K562 (cell line): ENCODE measurements around the gene CUL1. TPM values are rescaled to one million over a fixed set of nuclear protein-coding genes. Genes with fewer than 3 reads are reported as not detected.
A peak's percentile ranks its signal among the peaks of the same experiment; 100 is the strongest.

ENCODE experiments used
- BRD9 ChIP-seq: fragments of 450-650 bp; IDR thresholded peaks from 2 replicates; pipeline ENCODE4 v1.6.1; 2018; ENCODE audit warnings: low read depth; ENCODE audit not compliant: partially characterized antibody
- HDAC3 ChIP-seq: fragments of 450-650 bp; IDR thresholded peaks from 2 replicates; pipeline ENCODE4 v1.6.1; 2018; ENCODE audit warnings: borderline replicate concordance, mild to moderate bottlenecking, moderate library complexity; ENCODE audit not compliant: partially characterized antibody
- ILF3 ChIP-seq: fragments of 450-650 bp; IDR thresholded peaks from 2 replicates; pipeline ENCODE4 v1.6.1; 2018; ENCODE audit warnings: antibody characterized with exemption, mild to moderate bottlenecking, moderate library complexity, borderline replicate concordance
- KLF13 ChIP-seq: fragments of 450-650 bp; IDR thresholded peaks from 2 replicates; pipeline ENCODE4 v1.6.1; 2016; ENCODE audit warnings: missing genetic modification characterization, low read depth, mild to moderate bottlenecking, missing compliant biosample characterization, moderate library complexity, borderline replicate concordance
- MBD2 ChIP-seq: sonication (generic); IDR thresholded peaks from 2 replicates; pipeline ENCODE4 v1.6.1; 2016; ENCODE audit warnings: low read depth, borderline replicate concordance
- MCM3 ChIP-seq: fragments of 450-650 bp; IDR thresholded peaks from 2 replicates; pipeline ENCODE4 v1.6.1; 2016
- MTA1 ChIP-seq: fragments of 450-650 bp; IDR thresholded peaks from 2 replicates; pipeline ENCODE4 v1.6.1; 2017; ENCODE audit warnings: borderline replicate concordance
- MYNN ChIP-seq, 2 experiments: sonication (generic); formaldehyde crosslinking in 1 of 2; IDR thresholded peaks; 2 replicates each; pipeline versions ENCODE4 v1.5.0 to v1.6.1; 2016 to 2020; ENCODE audit warnings: antibody characterized with exemption in 1 of 2, missing genetic modification reagents in 1 of 2
- PML ChIP-seq: IDR thresholded peaks from 2 replicates; pipeline ENCODE4 v1.6.1; 2012; ENCODE audit warnings: low read length, inconsistent platforms
- POLR2AphosphoS5 ChIP-seq: IDR thresholded peaks from 2 replicates; pipeline ENCODE4 v1.6.1; 2011; ENCODE audit warnings: mild to moderate bottlenecking, low read depth, low read length, moderate library complexity; ENCODE audit not compliant: control insufficient read depth, insufficient read depth
- POLR2B ChIP-seq: fragments of 450-650 bp; IDR thresholded peaks from 2 replicates; pipeline ENCODE4 v1.6.1; 2018; ENCODE audit warnings: low read depth; ENCODE audit not compliant: partially characterized antibody
- TCF3 ChIP-seq: sonication (generic); formaldehyde crosslinking; IDR thresholded peaks from 2 replicates; pipeline ENCODE4 v1.4.0; 2020; ENCODE audit warnings: mild to moderate bottlenecking, missing genetic modification reagents
- TCF7L2 ChIP-seq: fragments of 150-350 bp; IDR thresholded peaks from 2 replicates; pipeline ENCODE4 v1.6.1; 2016; ENCODE audit warnings: low read depth, mild to moderate bottlenecking, low read length, moderate library complexity
- TCFL5 ChIP-seq: fragments of 250-450 bp; sonication (Bioruptor Pico); conservative IDR thresholded peaks from 2 replicates; pipeline ENCODE4 v1.6.1; 2021; ENCODE audit warnings: mild to moderate bottlenecking, moderate library complexity, matching md5 sums
- ZBTB17 ChIP-seq: fragments of 450-650 bp; formaldehyde crosslinking; IDR thresholded peaks from 2 replicates; pipeline ENCODE4 v1.4.0; 2020; ENCODE audit warnings: mild to moderate bottlenecking
- ZNF551 ChIP-seq: fragments of 250-450 bp; sonication (Bioruptor Pico); IDR thresholded peaks from 2 replicates; pipeline ENCODE4 v1.5.0; 2021; ENCODE audit warnings: mild to moderate bottlenecking, moderate library complexity
- ZNF780A ChIP-seq: fragments of 250-450 bp; sonication (Bioruptor Pico); IDR thresholded peaks from 2 replicates; pipeline ENCODE4 v1.5.0; 2021; ENCODE audit warnings: mild to moderate bottlenecking
- polyA plus RNA-seq, 8 experiments: library from polyadenylated mRNA; depleted of rRNA in 4 of 8; stranded (reverse) in 5 of 8; unstranded in 3 of 8; fragments of >200 nt; fragmentation: Nextera tagmentation in 2 of 8; fragmentation: Illumina TruSeq in 1 of 8; extraction: Ambion mirVana in 2 of 8; extraction: Trizol in 1 of 8; gene quantifications; 2 replicates each; pipeline versions ENCODE4 v1.2.1 to v1.2.3, GENCODE V29; 2011 to 2014; ENCODE audit warnings: inconsistent platforms in 1 of 8, missing spikeins in 1 of 8
- total RNA-seq, 7 experiments: library from RNA; depleted of rRNA in 6 of 7; stranded (reverse); fragments of >200 nt in 6 of 7; fragmentation: Illumina TruSeq in 2 of 7; extraction: Trizol in 2 of 7; gene quantifications; 2 replicates each; pipeline versions ENCODE4 v1.2.1 to v1.2.3, GENCODE V29; 2011 to 2021; ENCODE audit warnings: low replicate concordance in 1 of 7
- TF ChIP-seq, protein P1 (sequence below): fragments of 250-450 bp; sonication (Bioruptor Pico); IDR thresholded peaks from 2 replicates; pipeline ENCODE4 v1.5.0; 2021; ENCODE audit warnings: mild to moderate bottlenecking, borderline replicate concordance
- TF ChIP-seq, protein P2 (sequence below): fragments of 450-650 bp; conservative IDR thresholded peaks from 2 replicates; pipeline ENCODE4 v1.6.1; 2016; ENCODE audit warnings: missing genetic modification characterization, low read depth, mild to moderate bottlenecking, missing compliant biosample characterization, moderate library complexity
- TF ChIP-seq, protein P3 (sequence below): sonication (generic); formaldehyde crosslinking; IDR thresholded peaks from 2 replicates; pipeline ENCODE4 v1.9.0; 2022; ENCODE audit warnings: mild to moderate bottlenecking, missing genetic modification reagents
- TF ChIP-seq, protein P4 (sequence below), 2 experiments: fragments of 450-650 bp; IDR thresholded peaks; 2 replicates each; pipeline ENCODE4 v1.6.1; 2016
- TF ChIP-seq, protein P5 (sequence below): fragments of 250-450 bp; sonication (Bioruptor Pico); IDR thresholded peaks from 2 replicates; pipeline ENCODE4 v1.8.0; 2021; ENCODE audit warnings: mild to moderate bottlenecking, moderate library complexity

Gene CUL1
- total and polyA plus RNA-seq, 9 of the 15 experiments (the other 6 are each of a cell fraction or from before 2014, with no cell fraction given) = 31.5 to 107 (median 96.5) TPM

DNA sequence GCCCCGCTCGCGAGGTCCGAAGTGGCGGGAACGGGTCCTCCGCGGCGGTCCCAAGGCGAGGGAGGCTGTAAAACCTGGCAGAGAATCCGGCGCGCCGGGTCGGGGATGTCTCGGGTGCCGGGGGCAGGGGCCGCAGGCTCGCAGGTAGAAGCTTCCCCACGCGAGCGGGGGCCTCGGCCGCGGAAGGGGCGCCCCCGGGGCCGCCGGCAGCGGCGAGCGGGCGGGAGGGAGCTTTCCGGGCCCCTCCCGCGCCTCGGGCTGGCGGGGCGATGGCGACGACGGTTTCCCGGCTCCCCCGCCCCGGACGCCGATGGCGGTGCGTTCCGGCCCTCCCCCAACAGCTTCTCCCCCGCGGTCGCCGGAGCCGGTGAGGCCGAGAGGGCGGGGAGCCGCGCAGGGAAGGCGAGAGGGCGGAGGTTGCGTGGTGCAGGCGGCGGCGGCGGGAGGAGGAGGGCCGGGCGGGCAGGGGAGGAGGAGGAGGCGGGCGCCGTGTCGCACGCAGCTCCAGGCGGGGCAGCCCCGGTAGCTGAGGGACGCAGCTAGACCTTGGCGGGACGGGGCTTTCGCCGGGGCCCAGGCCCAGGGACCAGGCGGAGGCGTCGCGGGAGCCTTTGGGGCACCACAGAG lies at the start of gene CUL1 (continued):
- TF ChIP-seq, protein P1, sequence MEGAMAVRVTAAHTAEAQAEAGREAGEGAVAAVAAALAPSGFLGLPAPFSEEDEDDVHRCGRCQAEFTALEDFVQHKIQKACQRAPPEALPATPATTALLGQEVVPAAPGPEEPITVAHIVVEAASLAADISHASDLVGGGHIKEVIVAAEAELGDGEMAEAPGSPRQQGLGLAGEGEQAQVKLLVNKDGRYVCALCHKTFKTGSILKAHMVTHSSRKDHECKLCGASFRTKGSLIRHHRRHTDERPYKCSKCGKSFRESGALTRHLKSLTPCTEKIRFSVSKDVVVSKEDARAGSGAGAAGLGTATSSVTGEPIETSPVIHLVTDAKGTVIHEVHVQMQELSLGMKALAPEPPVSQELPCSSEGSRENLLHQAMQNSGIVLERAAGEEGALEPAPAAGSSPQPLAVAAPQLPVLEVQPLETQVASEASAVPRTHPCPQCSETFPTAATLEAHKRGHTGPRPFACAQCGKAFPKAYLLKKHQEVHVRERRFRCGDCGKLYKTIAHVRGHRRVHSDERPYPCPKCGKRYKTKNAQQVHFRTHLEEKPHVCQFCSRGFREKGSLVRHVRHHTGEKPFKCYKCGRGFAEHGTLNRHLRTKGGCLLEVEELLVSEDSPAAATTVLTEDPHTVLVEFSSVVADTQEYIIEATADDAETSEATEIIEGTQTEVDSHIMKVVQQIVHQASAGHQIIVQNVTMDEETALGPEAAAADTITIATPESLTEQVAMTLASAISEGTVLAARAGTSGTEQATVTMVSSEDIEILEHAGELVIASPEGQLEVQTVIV (CRISPR knock-in tag) = no peak
- TF ChIP-seq ILF3 (peak; percentile 47; the same call in 1 of the 2 replicates), POLR2B (peak; percentile 62), MCM3 (no peak), ZBTB17 (CRISPR knock-in tag) (no peak), POLR2AphosphoS5 (peak; percentile 70), MYNN (IDR thresholded peaks at IDR 0.05) (no peak; the same call in 1 of the 2 replicates), MYNN (CRISPR knock-in tag; IDR thresholded peaks at IDR 0.05) (no peak), MTA1 (no peak), PML (no peak; the same call in 1 of the 2 replicates), KLF13 (tag) (no peak), BRD9 (no peak), ZNF551 (CRISPR knock-in tag) (no peak), ZNF780A (CRISPR knock-in tag) (no peak), HDAC3 (no peak), MBD2 (peak; percentile 60; the same call in 1 of the 2 replicates), TCFL5 (CRISPR knock-in tag) (no peak), TCF3 (0 out of 2 replicates have a peak, but pooled peaks have one; percentile 6), TCF7L2 (no peak)
- TF ChIP-seq, protein P2, sequence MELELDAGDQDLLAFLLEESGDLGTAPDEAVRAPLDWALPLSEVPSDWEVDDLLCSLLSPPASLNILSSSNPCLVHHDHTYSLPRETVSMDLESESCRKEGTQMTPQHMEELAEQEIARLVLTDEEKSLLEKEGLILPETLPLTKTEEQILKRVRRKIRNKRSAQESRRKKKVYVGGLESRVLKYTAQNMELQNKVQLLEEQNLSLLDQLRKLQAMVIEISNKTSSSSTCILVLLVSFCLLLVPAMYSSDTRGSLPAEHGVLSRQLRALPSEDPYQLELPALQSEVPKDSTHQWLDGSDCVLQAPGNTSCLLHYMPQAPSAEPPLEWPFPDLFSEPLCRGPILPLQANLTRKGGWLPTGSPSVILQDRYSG (tag) = no peak
- TF ChIP-seq, protein P3, sequence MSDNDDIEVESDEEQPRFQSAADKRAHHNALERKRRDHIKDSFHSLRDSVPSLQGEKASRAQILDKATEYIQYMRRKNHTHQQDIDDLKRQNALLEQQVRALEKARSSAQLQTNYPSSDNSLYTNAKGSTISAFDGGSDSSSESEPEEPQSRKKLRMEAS (CRISPR knock-in tag) = peak; percentile 71
- TF ChIP-seq, protein P4, sequence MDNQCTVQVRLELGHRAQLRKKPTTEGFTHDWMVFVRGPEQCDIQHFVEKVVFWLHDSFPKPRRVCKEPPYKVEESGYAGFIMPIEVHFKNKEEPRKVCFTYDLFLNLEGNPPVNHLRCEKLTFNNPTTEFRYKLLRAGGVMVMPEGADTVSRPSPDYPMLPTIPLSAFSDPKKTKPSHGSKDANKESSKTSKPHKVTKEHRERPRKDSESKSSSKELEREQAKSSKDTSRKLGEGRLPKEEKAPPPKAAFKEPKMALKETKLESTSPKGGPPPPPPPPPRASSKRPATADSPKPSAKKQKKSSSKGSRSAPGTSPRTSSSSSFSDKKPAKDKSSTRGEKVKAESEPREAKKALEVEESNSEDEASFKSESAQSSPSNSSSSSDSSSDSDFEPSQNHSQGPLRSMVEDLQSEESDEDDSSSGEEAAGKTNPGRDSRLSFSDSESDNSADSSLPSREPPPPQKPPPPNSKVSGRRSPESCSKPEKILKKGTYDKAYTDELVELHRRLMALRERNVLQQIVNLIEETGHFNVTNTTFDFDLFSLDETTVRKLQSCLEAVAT (IDR thresholded peaks at IDR 0.05) = no peak
- TF ChIP-seq, protein P5, sequence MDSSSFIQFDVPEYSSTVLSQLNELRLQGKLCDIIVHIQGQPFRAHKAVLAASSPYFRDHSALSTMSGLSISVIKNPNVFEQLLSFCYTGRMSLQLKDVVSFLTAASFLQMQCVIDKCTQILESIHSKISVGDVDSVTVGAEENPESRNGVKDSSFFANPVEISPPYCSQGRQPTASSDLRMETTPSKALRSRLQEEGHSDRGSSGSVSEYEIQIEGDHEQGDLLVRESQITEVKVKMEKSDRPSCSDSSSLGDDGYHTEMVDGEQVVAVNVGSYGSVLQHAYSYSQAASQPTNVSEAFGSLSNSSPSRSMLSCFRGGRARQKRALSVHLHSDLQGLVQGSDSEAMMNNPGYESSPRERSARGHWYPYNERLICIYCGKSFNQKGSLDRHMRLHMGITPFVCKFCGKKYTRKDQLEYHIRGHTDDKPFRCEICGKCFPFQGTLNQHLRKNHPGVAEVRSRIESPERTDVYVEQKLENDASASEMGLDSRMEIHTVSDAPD (CRISPR knock-in tag) = no peak
